Loucy (cell line): ENCODE data around the gene MAD1L1.

Experiments
- H2AFZ ChIP-seq: fragments of 200-600 bp; sonication (generic); 2 replicates; pipeline ENCODE4 v1.6.0; 2016; ENCODE audit warnings: antibody characterized with exemption, mild to moderate bottlenecking, low read length, moderate library complexity
- H3F3A ChIP-seq: fragments of 200-600 bp; 2 replicates; pipeline ENCODE4 v1.6.0; 2016; ENCODE audit warnings: antibody characterized with exemption, low read depth, mild to moderate bottlenecking
- H3K27me3 ChIP-seq: fragments of 200-600 bp; sonication (generic); 2 replicates; pipeline ENCODE4 v1.6.1; 2014; ENCODE audit warnings: low read length, mild to moderate bottlenecking; ENCODE audit not compliant: insufficient read depth, poor library complexity, severe bottlenecking
- H3K36me3 ChIP-seq: fragments of 200-600 bp; sonication (generic); 2 replicates; pipeline ENCODE4 v1.6.1; 2016; ENCODE audit warnings: low read length; ENCODE audit not compliant: insufficient read depth
- H3K4me1 ChIP-seq: fragments of 200-600 bp; sonication (generic); 2 replicates; pipeline ENCODE4 v1.5.1; 2014; ENCODE audit warnings: low read length, mild to moderate bottlenecking; ENCODE audit not compliant: insufficient read depth, poor library complexity, severe bottlenecking
- H3K4me2 ChIP-seq: fragments of 200-600 bp; sonication (generic); 2 replicates; pipeline ENCODE4 v1.6.0; 2014; ENCODE audit warnings: antibody characterized with exemption, low read length, low read depth, mild to moderate bottlenecking; ENCODE audit not compliant: poor library complexity, severe bottlenecking
- H3K4me3 ChIP-seq: fragments of 200-600 bp; sonication (generic); 2 replicates; pipeline ENCODE4 v1.5.1; 2014; ENCODE audit warnings: low read length, mild to moderate bottlenecking, mixed read lengths; ENCODE audit not compliant: poor library complexity, severe bottlenecking
- H3K79me2 ChIP-seq: fragments of 200-600 bp; sonication (generic); 2 replicates; pipeline ENCODE4 v1.6.1; 2014; ENCODE audit warnings: low read length; ENCODE audit not compliant: insufficient read depth
- H3K9ac ChIP-seq: fragments of 200-600 bp; sonication (generic); 2 replicates; pipeline ENCODE4 v1.6.0; 2014; ENCODE audit warnings: mild to moderate bottlenecking, low read depth, low read length, moderate library complexity; ENCODE audit not compliant: poor library complexity, severe bottlenecking
- H3K9me2 ChIP-seq: fragments of 200-600 bp; sonication (generic); replicated peaks from 2 replicates; pipeline ENCODE4 v1.6.1; 2016; ENCODE audit warnings: low read depth, low read length, mixed read lengths
- H3K9me3 ChIP-seq: fragments of 200-600 bp; sonication (generic); 2 replicates; pipeline ENCODE4 v1.6.1; 2014; ENCODE audit warnings: mild to moderate bottlenecking, antibody characterized with exemption, low read length, low read depth; ENCODE audit not compliant: insufficient read depth
- H4K20me1 ChIP-seq: fragments of 200-600 bp; sonication (generic); 2 replicates; pipeline ENCODE4 v1.6.0; 2014; ENCODE audit warnings: antibody characterized with exemption, low read length, mild to moderate bottlenecking; ENCODE audit not compliant: insufficient read depth, poor library complexity, severe bottlenecking
- CTCF ChIP-seq: fragments of 200-600 bp; sonication (generic); conservative IDR thresholded peaks from 2 replicates; pipeline ENCODE4 v1.5.1; 2014; ENCODE audit warnings: mild to moderate bottlenecking, antibody characterized with exemption, low read length
- EZH2phosphoT487 ChIP-seq: fragments of 200-600 bp; IDR thresholded peaks from 2 replicates; pipeline ENCODE4 v1.6.1; 2018; ENCODE audit warnings: antibody characterized with exemption, mild to moderate bottlenecking, moderate library complexity, borderline replicate concordance

The MAD1L1 gene

GRCh38 chr7:2131341-2131740, 101.4 kb downstream of the MAD1L1 start:
- Histone ChIP-seq H3K4me3 (no peak overlapping the region), H3K9me3 (no peaks in the 10 kb centered on the region), H3K79me2 (no peaks in the 10 kb centered on the region), H2AFZ (no peak overlapping the region), H3K9me2 (no peaks in the 10 kb centered on the region), H3K4me2 (no peak overlapping the region), H3K4me1 (no peaks in the 10 kb centered on the region), H3F3A (no peaks in the 10 kb centered on the region), H3K27me3 (no peaks in the 10 kb centered on the region), H3K36me3 (peaks cover 18% of the 10 kb centered on the region; the same call in 1 of the 2 replicates), H3K9ac (no peak overlapping the region), H4K20me1 (no peaks in the 10 kb centered on the region)
- TF ChIP-seq CTCF = no peak
- TF ChIP-seq EZH2phosphoT487 = no peak

GRCh38 chr7:2130096-2130375, 102.7 kb downstream of the MAD1L1 start:
- H4K20me1 ChIP-seq = no peaks in the 10 kb centered on the region
- no peak overlapping the region for H3K4me2 ChIP-seq
- H3K27me3 ChIP-seq = no peaks in the 10 kb centered on the region
- no peak overlapping the region for H3K4me3 ChIP-seq
- H3F3A ChIP-seq = no peaks in the 10 kb centered on the region
- no peaks in the 10 kb centered on the region for H3K9me2 ChIP-seq
- no peaks in the 10 kb centered on the region for H3K9me3 ChIP-seq
- H3K9ac ChIP-seq = no peak overlapping the region
- H3K79me2 ChIP-seq = no peaks in the 10 kb centered on the region
- TF ChIP-seq EZH2phosphoT487 (no peak), CTCF (no peak)
- H3K36me3 ChIP-seq = peaks cover 20% of the 10 kb centered on the region; the same call in 1 of the 2 replicates
- no peaks in the 10 kb centered on the region for H3K4me1 ChIP-seq
- H2AFZ ChIP-seq = no peak overlapping the region

GRCh38 chr7:2129323-2130095, 103.2 kb downstream of the MAD1L1 start:
- no peak for TF ChIP-seq EZH2phosphoT487
- no peak for TF ChIP-seq CTCF
- Histone ChIP-seq H3K4me3 (no peak overlapping the region), H2AFZ (no peak overlapping the region), H3K36me3 (peaks cover 25% of the 10 kb centered on the region; the same call in 1 of the 2 replicates), H4K20me1 (no peaks in the 10 kb centered on the region), H3K9me2 (no peaks in the 10 kb centered on the region), H3K4me1 (no peaks in the 10 kb centered on the region), H3K9ac (no peak overlapping the region), H3K9me3 (no peaks in the 10 kb centered on the region), H3K79me2 (no peaks in the 10 kb centered on the region), H3K27me3 (no peaks in the 10 kb centered on the region), H3F3A (no peaks in the 10 kb centered on the region), H3K4me2 (no peak overlapping the region)
